Activated T-cell treated with anti-CD3 and anti-CD28 coated beads, Interleukin-2, amount 50 U/mL, for 4 hours (primary cell): ENCODE data around the gene AQP5. TPM values are rescaled to one million over a fixed set of nuclear protein-coding genes. Genes with fewer than 3 reads are reported as not detected.
"Not testable (repeated sequence)": the region's sequence is repeated elsewhere in the genome, so short reads cannot be mapped to it uniquely, and the experiment has no call there.

Experiments used
- ATAC-seq, 2 donors: fragments of 200-7000 bp; cut with Tn5 transposase; one replicate each; pipeline ENCODE4 v1.10.0; 2021
- DNase-seq: peaks from one replicate; pipeline ENCODE4 v3.0.0-alpha.2; 2020
- H3K27me3 Mint-ChIP-seq: one replicate; pipeline ENCODE4 v1.8.0; 2021; ENCODE audit warnings: low read depth, mixed read lengths
- H3K36me3 Mint-ChIP-seq: one replicate; pipeline ENCODE4 v1.8.0; 2022; ENCODE audit warnings: mixed read lengths; ENCODE audit not compliant: insufficient read depth
- H3K4me1 Mint-ChIP-seq: one replicate; pipeline ENCODE4 v1.8.0; 2021; ENCODE audit warnings: low read depth, mixed read lengths
- H3K4me3 Mint-ChIP-seq: one replicate; pipeline ENCODE4 v1.8.0; 2021; ENCODE audit warnings: mild to moderate bottlenecking, moderate library complexity, mixed read lengths
- H3K9me3 Mint-ChIP-seq: one replicate; pipeline ENCODE4 v1.8.0; 2021; ENCODE audit warnings: mixed read lengths
- total RNA-seq, 3 donors: library from RNA; stranded (reverse); gene quantifications; one replicate each; pipeline ENCODE4 v1.2.1, GENCODE V29; 2021

AQP5 gene
- total RNA-seq, 3 donors from 2014 or later: not detected

- Mint-ChIP-seq H3K4me1 (no peaks in the 10 kb centered on the region), H3K27me3 (no peaks in the 10 kb centered on the region), H3K4me3 (no peak overlapping the region), H3K36me3 (peaks cover 2% of the 10 kb centered on the region), H3K9me3 (no peaks in the 10 kb centered on the region)
- DNase-seq (no peak), ATAC-seq (no peak)
Measured at GRCh38 chr12:49982246-49983087, 20.8 kb downstream of the AQP5 start.

- H3K36me3 Mint-ChIP-seq: peaks cover 2% of the 10 kb centered on the region
- no peaks in the 10 kb centered on the region for H3K4me1 Mint-ChIP-seq
- DNase-seq (no peak), ATAC-seq (no peak)
- H3K4me3 Mint-ChIP-seq: no peak overlapping the region
- H3K27me3 Mint-ChIP-seq: no peaks in the 10 kb centered on the region
- H3K9me3 Mint-ChIP-seq: no peaks in the 10 kb centered on the region
Measured at GRCh38 chr12:49983892-49984291, 22.2 kb downstream of the AQP5 start.

GRCh38 chr12:49984476-49985359 is 23.0 kb downstream of the AQP5 start:
- ATAC-seq: no peak
- H3K27me3 Mint-ChIP-seq: no peaks in the 10 kb centered on the region
- no peaks in the 10 kb centered on the region for H3K4me1 Mint-ChIP-seq

GRCh38 chr12:49985981-49986380 is 24.3 kb downstream of the AQP5 start:
- H3K9me3 Mint-ChIP-seq: no peaks in the 10 kb centered on the region
- H3K36me3 Mint-ChIP-seq: peaks cover 2% of the 10 kb centered on the region
- H3K4me1 Mint-ChIP-seq: no peaks in the 10 kb centered on the region
- peak in 1 of 2 donors; percentile 28 for ATAC-seq
- no peak overlapping the region for H3K4me3 Mint-ChIP-seq
- DNase-seq: no peak
- no peaks in the 10 kb centered on the region for H3K27me3 Mint-ChIP-seq

More at GRCh38 chr12:49984476-49985359, 23.0 kb downstream of the AQP5 start:
- DNase-seq: no peak
- Mint-ChIP-seq H3K36me3 (peaks cover 2% of the 10 kb centered on the region), H3K4me3 (no peak overlapping the region), H3K9me3 (no peaks in the 10 kb centered on the region)

GRCh38 chr12:49986476-49986875 is 24.8 kb downstream of the AQP5 start:
- not testable (repeated sequence) for H3K27me3 Mint-ChIP-seq, ATAC-seq, DNase-seq, H3K4me1 Mint-ChIP-seq, H3K9me3 Mint-ChIP-seq, H3K4me3 Mint-ChIP-seq, H3K36me3 Mint-ChIP-seq

- H3K27me3 Mint-ChIP-seq: no peaks in the 10 kb centered on the region
- no peaks in the 10 kb centered on the region for H3K4me1 Mint-ChIP-seq
- no peaks in the 10 kb centered on the region for H3K9me3 Mint-ChIP-seq
- DNase-seq (no peak), ATAC-seq (no peak)
- H3K36me3 Mint-ChIP-seq: peaks cover 6% of the 10 kb centered on the region
- H3K4me3 Mint-ChIP-seq: no peak overlapping the region
Measured at GRCh38 chr12:49987625-49988303, 26.1 kb downstream of the AQP5 start.

- H3K36me3 Mint-ChIP-seq: peaks cover 17% of the 10 kb centered on the region
- H3K4me1 Mint-ChIP-seq, DNase-seq, ATAC-seq, H3K4me3 Mint-ChIP-seq, H3K9me3 Mint-ChIP-seq, H3K27me3 Mint-ChIP-seq: not testable (repeated sequence)
Measured at GRCh38 chr12:49989400-49989799, 27.7 kb downstream of the AQP5 start.

GRCh38 chr12:49990273-49990672 is 28.6 kb downstream of the AQP5 start:
- Mint-ChIP-seq H3K9me3 (no peaks in the 10 kb centered on the region), H3K36me3 (peaks cover 20% of the 10 kb centered on the region), H3K4me1 (no peaks in the 10 kb centered on the region), H3K4me3 (no peak overlapping the region), H3K27me3 (no peaks in the 10 kb centered on the region)
- DNase-seq: no peak
- no peak for ATAC-seq

GRCh38 chr12:49998453-49998852 is 36.8 kb downstream of the AQP5 start:
- no peaks in the 10 kb centered on the region for H3K27me3 Mint-ChIP-seq
- no peaks in the 10 kb centered on the region for H3K4me1 Mint-ChIP-seq
- H3K36me3 Mint-ChIP-seq: peaks cover 22% of the 10 kb centered on the region
- no peak overlapping the region for H3K4me3 Mint-ChIP-seq
- no peak for ATAC-seq
- H3K9me3 Mint-ChIP-seq: no peaks in the 10 kb centered on the region
- no peak for DNase-seq

- Mint-ChIP-seq H3K4me3 (no peak overlapping the region), H3K9me3 (no peaks in the 10 kb centered on the region), H3K4me1 (peaks cover 1% of the 10 kb centered on the region), H3K36me3 (peaks cover 21% of the 10 kb centered on the region), H3K27me3 (no peaks in the 10 kb centered on the region)
- ATAC-seq (no peak), DNase-seq (no peak)
Measured at GRCh38 chr12:50003595-50003994, 41.9 kb downstream of the AQP5 start.

- no peaks in the 10 kb centered on the region for H3K27me3 Mint-ChIP-seq
- H3K4me3 Mint-ChIP-seq: no peak overlapping the region
- peaks cover 1% of the 10 kb centered on the region for H3K4me1 Mint-ChIP-seq
- no peaks in the 10 kb centered on the region for H3K9me3 Mint-ChIP-seq
- peaks cover 21% of the 10 kb centered on the region for H3K36me3 Mint-ChIP-seq
- ATAC-seq (no peak), DNase-seq (no peak)
Measured at GRCh38 chr12:50004696-50005095, 43.0 kb downstream of the AQP5 start.

- no peak overlapping the region for H3K4me3 Mint-ChIP-seq
- H3K36me3 Mint-ChIP-seq: peaks cover 24% of the 10 kb centered on the region
- no peaks in the 10 kb centered on the region for H3K27me3 Mint-ChIP-seq
- ATAC-seq (no peak), DNase-seq (no peak)
- H3K4me1 Mint-ChIP-seq: peaks cover 1% of the 10 kb centered on the region
- H3K9me3 Mint-ChIP-seq: no peaks in the 10 kb centered on the region
Measured at GRCh38 chr12:50005175-50005574, 43.5 kb downstream of the AQP5 start.

- H3K4me1 Mint-ChIP-seq: peaks cover 1% of the 10 kb centered on the region
- no peak overlapping the region for H3K4me3 Mint-ChIP-seq
- no peaks in the 10 kb centered on the region for H3K27me3 Mint-ChIP-seq
- no peaks in the 10 kb centered on the region for H3K9me3 Mint-ChIP-seq
- H3K36me3 Mint-ChIP-seq: peaks cover 20% of the 10 kb centered on the region
- DNase-seq (no peak), ATAC-seq (no peak)
Measured at GRCh38 chr12:50006280-50006679, 44.6 kb downstream of the AQP5 start.

GRCh38 chr12:50006754-50007442 is 45.2 kb downstream of the AQP5 start:
- H3K27me3 Mint-ChIP-seq: no peaks in the 10 kb centered on the region
- H3K9me3 Mint-ChIP-seq: no peaks in the 10 kb centered on the region
- peaks cover 19% of the 10 kb centered on the region for H3K36me3 Mint-ChIP-seq
- DNase-seq: no peak
- no peak overlapping the region for H3K4me3 Mint-ChIP-seq
- no peak for ATAC-seq
- H3K4me1 Mint-ChIP-seq: peaks cover 1% of the 10 kb centered on the region
